Subcutaneous abdominal adipose tissue (tissue), 5 donors: ENCODE results near the gene RNF225.

Source experiments
- H3K27ac ChIP-seq: one replicate; pipeline ENCODE4 v1.7.0; 2013; ENCODE audit warnings: low read depth, mild to moderate bottlenecking, inconsistent platforms, low read length, moderate library complexity
- H3K27me3 ChIP-seq, 5 donors: one replicate each; pipeline ENCODE4 v1.7.0; 2013; ENCODE audit warnings: low read length in 5 of 5, inconsistent platforms in 1 of 5; ENCODE audit not compliant: control insufficient read depth in 5 of 5, insufficient read depth in 4 of 5
- H3K36me3 ChIP-seq, 5 donors: one replicate each; pipeline ENCODE4 v1.7.0; 2013; ENCODE audit warnings: low read length in 5 of 5; ENCODE audit not compliant: control insufficient read depth in 5 of 5, insufficient read depth in 5 of 5
- H3K4me1 ChIP-seq, 5 donors: one replicate each; pipeline ENCODE4 v1.7.0; 2013; ENCODE audit warnings: low read length in 5 of 5, mild to moderate bottlenecking in 3 of 5, moderate library complexity in 1 of 5; ENCODE audit not compliant: control insufficient read depth in 5 of 5, insufficient read depth in 5 of 5
- H3K4me3 ChIP-seq, 5 donors: one replicate each; pipeline ENCODE4 v1.7.0; 2013; ENCODE audit warnings: low read length in 5 of 5, low read depth in 1 of 5
- H3K9ac ChIP-seq, 5 donors: one replicate each; pipeline ENCODE4 v1.7.0; 2013; ENCODE audit warnings: low read length in 5 of 5, mild to moderate bottlenecking in 4 of 5, moderate library complexity in 3 of 5
- H3K9me3 ChIP-seq, 5 donors: one replicate each; pipeline ENCODE4 v1.7.0; 2013; ENCODE audit warnings: low read length in 5 of 5; ENCODE audit not compliant: control insufficient read depth in 5 of 5
- donor health status: healthy.
- donor health status: healthy.
- donor health status: healthy.
- donor health status: healthy.
- donor health status: healthy.

Gene RNF225

GRCh38 chr19:58352760-58353671, 42.4 kb upstream of the RNF225 start, which contains the start of gene A1BG:
A1BG (minus strand) TSS chr19:58353492; CDS start chr19:58353437, 55 bp downstream.
- H3K9me3 ChIP-seq = peaks cover 0 to 3% (median 0%) of the 10 kb centered on the region in 5 donors
- no peak within 1 kb of the TSS for H3K4me3 ChIP-seq
- H3K27me3 ChIP-seq = peaks cover 25 to 71% (median 61%) of the 10 kb centered on the region in 5 donors
- no peak within 1 kb of the TSS for H3K27ac ChIP-seq
- no peaks in the 10 kb centered on the region for H3K36me3 ChIP-seq
- no peak within 1 kb of the TSS for H3K9ac ChIP-seq
- H3K4me1 ChIP-seq = peaks cover 0 to 34% (median 29%) of the 10 kb centered on the region in 5 donors

- no peak overlapping the region for H3K27ac ChIP-seq
- no peak overlapping the region for H3K4me3 ChIP-seq
- no peaks in the 10 kb centered on the region for H3K36me3 ChIP-seq
- H3K9me3 ChIP-seq = peaks cover 0 to 3% (median 0%) of the 10 kb centered on the region in 5 donors
- peaks cover 25 to 71% (median 61%) of the 10 kb centered on the region in 5 donors for H3K27me3 ChIP-seq
- no peak overlapping the region for H3K9ac ChIP-seq
- H3K4me1 ChIP-seq = peaks cover 0 to 32% (median 26%) of the 10 kb centered on the region in 5 donors
Observed at GRCh38 chr19:58353717-58354477, 41.6 kb upstream of the RNF225 start.

GRCh38 chr19:58354478-58355030, 40.9 kb upstream of the RNF225 start:
- Histone ChIP-seq H3K27me3 (peaks cover 25 to 67% (median 61%) of the 10 kb centered on the region in 5 donors), H3K9ac (no peak overlapping the region), H3K36me3 (no peaks in the 10 kb centered on the region), H3K4me3 (no peak overlapping the region), H3K27ac (no peak overlapping the region), H3K9me3 (peaks cover 0 to 3% (median 0%) of the 10 kb centered on the region in 5 donors), H3K4me1 (peaks cover 0 to 32% (median 26%) of the 10 kb centered on the region in 5 donors)

GRCh38 chr19:58355215-58355796, 40.1 kb upstream of the RNF225 start:
- Histone ChIP-seq H3K4me1 (peaks cover 0 to 26% (median 20%) of the 10 kb centered on the region in 5 donors), H3K9ac (no peak overlapping the region), H3K4me3 (peak overlapping the region in 1 of 5 donors; percentile 6), H3K27me3 (peaks cover 21 to 62% (median 54%) of the 10 kb centered on the region in 5 donors), H3K36me3 (no peaks in the 10 kb centered on the region), H3K9me3 (peaks cover 0 to 3% (median 0%) of the 10 kb centered on the region in 5 donors), H3K27ac (no peak overlapping the region)

- H3K4me1 ChIP-seq = peaks cover 0 to 22% (median 15%) of the 10 kb centered on the region in 5 donors
- no peaks in the 10 kb centered on the region for H3K36me3 ChIP-seq
- H3K4me3 ChIP-seq = peak overlapping the region in 4 of 5 donors; percentile 41 to 60 (median 50)
- no peak overlapping the region for H3K9ac ChIP-seq
- peaks cover 0 to 3% (median 0%) of the 10 kb centered on the region in 5 donors for H3K9me3 ChIP-seq
- H3K27me3 ChIP-seq = peaks cover 18 to 53% (median 46%) of the 10 kb centered on the region in 5 donors
- H3K27ac ChIP-seq = no peak overlapping the region
Observed at GRCh38 chr19:58355908-58356765, 39.3 kb upstream of the RNF225 start.

GRCh38 chr19:58356766-58357480, 38.5 kb upstream of the RNF225 start:
- Histone ChIP-seq H3K4me3 (peak overlapping the region in 4 of 5 donors; percentile 41 to 60 (median 50)), H3K36me3 (no peaks in the 10 kb centered on the region), H3K9me3 (peaks cover 0 to 3% (median 0%) of the 10 kb centered on the region in 5 donors), H3K4me1 (peaks cover 0 to 27% (median 20%) of the 10 kb centered on the region in 5 donors), H3K27me3 (peaks cover 18 to 50% (median 41%) of the 10 kb centered on the region in 5 donors), H3K9ac (peak overlapping the region in 1 of 5 donors; percentile 30), H3K27ac (no peak overlapping the region)

GRCh38 chr19:58357481-58358145, 37.8 kb upstream of the RNF225 start:
- no peak overlapping the region for H3K27ac ChIP-seq

GRCh38 chr19:58361900-58362271, 33.6 kb upstream of the RNF225 start:
- peak overlapping the region; percentile 79 to 98 (median 89) for H3K4me3 ChIP-seq
- peak overlapping the region; percentile 77 to 95 (median 92) for H3K9ac ChIP-seq
- peaks cover 0 to 10% (median 7%) of the 10 kb centered on the region in 5 donors for H3K27me3 ChIP-seq
- no peaks in the 10 kb centered on the region for H3K36me3 ChIP-seq
- H3K4me1 ChIP-seq = peaks cover 0 to 18% (median 15%) of the 10 kb centered on the region in 5 donors
- peak overlapping the region; percentile 96 for H3K27ac ChIP-seq
- H3K9me3 ChIP-seq = peaks cover 0 to 2% (median 0%) of the 10 kb centered on the region in 5 donors

More at GRCh38 chr19:58357481-58358145, 37.8 kb upstream of the RNF225 start:
- Histone ChIP-seq H3K36me3 (no peaks in the 10 kb centered on the region), H3K9me3 (peaks cover 0 to 3% (median 0%) of the 10 kb centered on the region in 5 donors), H3K27me3 (peaks cover 18 to 43% (median 35%) of the 10 kb centered on the region in 5 donors), H3K4me1 (peaks cover 0 to 30% (median 23%) of the 10 kb centered on the region in 5 donors), H3K4me3 (no peak overlapping the region), H3K9ac (no peak overlapping the region)
